Glomerular endothelial cell (primary cell): ENCODE data around the gene KTI12. TPM values are rescaled to one million over a fixed set of nuclear protein-coding genes. Genes with fewer than 3 reads are reported as not detected.
"Not testable (repeated sequence)": the region's sequence is repeated elsewhere in the genome, so short reads cannot be mapped to it uniquely, and the experiment has no call there.

Source experiments
- DNase-seq: peaks from one replicate; pipeline ENCODE4 v3.0.0-alpha.2; 2011; ENCODE audit warnings: low read depth, low spot score; ENCODE audit errors: extremely low read depth
- total RNA-seq: library from RNA; depleted of rRNA; stranded (reverse); fragments of >200 nt; gene quantifications from 2 replicates; pipeline ENCODE4 v1.2.3, GENCODE V29; 2015

KTI12 gene
- total RNA-seq, 1 donor from 2014 or later = 10.6 TPM

GRCh38 chr1:52041551-52042185, 8.1 kb upstream of the KTI12 start:
- DNase-seq = no peak

GRCh38 chr1:52037909-52038308, 4.3 kb upstream of the KTI12 start:
- DNase-seq = no peak

- DNase-seq = no peak
These were observed 3.8 kb upstream of the KTI12 start for GRCh38 chr1:52037402-52037814.

GRCh38 chr1:52034050-52034384, 407 bp upstream of the KTI12 start:
- no peak for DNase-seq

- DNase-seq = no peak
These were observed 852 bp downstream of the KTI12 start for GRCh38 chr1:52032785-52033131.

GRCh38 chr1:52032124-52032784, 1.4 kb downstream of the KTI12 start:
- no peak for DNase-seq

GRCh38 chr1:52028839-52029238, 4.8 kb downstream of the KTI12 start:
- DNase-seq = not testable (repeated sequence)

GRCh38 chr1:52028328-52028727, 5.3 kb downstream of the KTI12 start:
- DNase-seq = no peak

- DNase-seq = no peak
These were observed 7.3 kb downstream of the KTI12 start for GRCh38 chr1:52026278-52026677.

- peak; percentile 50 for DNase-seq
These were observed 11.5 kb downstream of the KTI12 start for GRCh38 chr1:52022133-52022532.

- no peak for DNase-seq
These were observed 25.4 kb downstream of the KTI12 start for GRCh38 chr1:52008071-52008809.

GRCh38 chr1:52007215-52008002, 26.2 kb downstream of the KTI12 start:
- DNase-seq = no peak

- not testable (repeated sequence) for DNase-seq
These were observed 27.5 kb downstream of the KTI12 start for GRCh38 chr1:52006081-52006553.

GRCh38 chr1:52005548-52005947, 28.1 kb downstream of the KTI12 start:
- DNase-seq = not testable (repeated sequence)

- DNase-seq = no peak
These were observed 29.7 kb downstream of the KTI12 start for GRCh38 chr1:52003877-52004276.

- DNase-seq = peak; percentile 93
These were observed 31.3 kb downstream of the KTI12 start for GRCh38 chr1:52002038-52002917.

- DNase-seq = no peak
These were observed 34.9 kb downstream of the KTI12 start for GRCh38 chr1:51998701-51999100.

GRCh38 chr1:51997974-51998382, 35.6 kb downstream of the KTI12 start:
- no peak for DNase-seq

GRCh38 chr1:51990478-51990965, 43.1 kb downstream of the KTI12 start, which contains the start of gene RAB3B:
Gene RAB3B (minus strand): TSS chr1:51990700. CDS start chr1:51977117, 13,583 bp downstream.
- DNase-seq = no peak
